Suprapubic skin (tissue), 4 donors: ENCODE results near the gene NCL.

ENCODE experiments used
- POLR2A ChIP-seq, 2 donors: fragments of 450-650 bp; IDR thresholded peaks; one replicate each; pipeline ENCODE4 v1.6.1; 2017; ENCODE audit warnings: antibody characterized with exemption in 2 of 2, mild to moderate bottlenecking in 2 of 2, moderate library complexity in 2 of 2
- POLR2AphosphoS5 ChIP-seq, 3 donors: sonication (generic); formaldehyde crosslinking; IDR thresholded peaks; one replicate each; pipeline ENCODE4 v1.6.1; 2017; ENCODE audit warnings: antibody characterized with exemption in 3 of 3
- TF ChIP-seq, protein P1 (sequence below), 2 donors: fragments of 200-600 bp in 1 of 2; fragments of 450-650 bp in 1 of 2; sonication (generic) in 1 of 2; IDR thresholded peaks; one replicate each; pipeline ENCODE4 v1.5.1; 2016 to 2019; ENCODE audit warnings: antibody characterized with exemption in 2 of 2, mild to moderate bottlenecking in 1 of 2, moderate library complexity in 1 of 2

DNA sequence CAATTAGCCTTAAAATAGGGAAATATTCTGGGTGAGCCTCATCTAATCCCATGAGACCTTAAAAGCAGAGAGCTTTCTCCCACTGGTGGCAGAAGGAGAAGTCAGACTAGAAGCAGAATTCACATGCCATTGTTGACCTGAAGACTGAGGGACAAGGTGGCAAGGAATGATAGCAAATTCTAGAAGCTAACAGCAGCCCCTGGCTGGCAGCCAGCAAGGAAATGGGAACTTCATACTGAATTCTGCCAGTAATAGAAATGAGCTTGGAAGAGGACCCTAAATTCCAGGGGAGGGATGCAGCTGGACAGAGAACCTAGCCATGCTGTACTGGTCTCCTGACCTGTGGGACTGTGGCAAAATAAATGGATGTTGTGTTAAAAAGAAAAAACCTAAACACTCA is 49.3 kb downstream of the NCL start:
- TF ChIP-seq POLR2A (IDR thresholded peaks at IDR 0.05): no peak
- TF ChIP-seq, protein P1, sequence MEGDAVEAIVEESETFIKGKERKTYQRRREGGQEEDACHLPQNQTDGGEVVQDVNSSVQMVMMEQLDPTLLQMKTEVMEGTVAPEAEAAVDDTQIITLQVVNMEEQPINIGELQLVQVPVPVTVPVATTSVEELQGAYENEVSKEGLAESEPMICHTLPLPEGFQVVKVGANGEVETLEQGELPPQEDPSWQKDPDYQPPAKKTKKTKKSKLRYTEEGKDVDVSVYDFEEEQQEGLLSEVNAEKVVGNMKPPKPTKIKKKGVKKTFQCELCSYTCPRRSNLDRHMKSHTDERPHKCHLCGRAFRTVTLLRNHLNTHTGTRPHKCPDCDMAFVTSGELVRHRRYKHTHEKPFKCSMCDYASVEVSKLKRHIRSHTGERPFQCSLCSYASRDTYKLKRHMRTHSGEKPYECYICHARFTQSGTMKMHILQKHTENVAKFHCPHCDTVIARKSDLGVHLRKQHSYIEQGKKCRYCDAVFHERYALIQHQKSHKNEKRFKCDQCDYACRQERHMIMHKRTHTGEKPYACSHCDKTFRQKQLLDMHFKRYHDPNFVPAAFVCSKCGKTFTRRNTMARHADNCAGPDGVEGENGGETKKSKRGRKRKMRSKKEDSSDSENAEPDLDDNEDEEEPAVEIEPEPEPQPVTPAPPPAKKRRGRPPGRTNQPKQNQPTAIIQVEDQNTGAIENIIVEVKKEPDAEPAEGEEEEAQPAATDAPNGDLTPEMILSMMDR (IDR thresholded peaks at IDR 0.05): no peak
- TF ChIP-seq POLR2AphosphoS5 (IDR thresholded peaks at IDR 0.05): no peak
